Panc1 (cell line): ENCODE results near the gene LIPC. TPM values are rescaled to one million over a fixed set of nuclear protein-coding genes. Genes with fewer than 3 reads are reported as not detected.

Experiments
- ATAC-seq: fragments of 200-7000 bp; cut with Tn5 transposase; 2 replicates; pipeline ENCODE4 v1.9.1; 2020; ENCODE audit warnings: mild to moderate bottlenecking, moderate library complexity
- BruUV-seq: library from RNA; stranded (reverse); fragments of 400-500 nt; replicated peaks from 2 replicates; lab custom pipeline; 2021; lab: Mats Ljungman, UMichigan
- CTCF ChIA-PET: fragments of 300-600 bp; sonication (Branson Sonifier 250); formaldehyde crosslinking; loops from one replicate; lab custom pipeline; 2022; ENCODE audit warnings: antibody characterized with exemption; lab: Charles Lee
- POLR2A ChIA-PET: fragments of 300-600 bp; sonication (Branson Sonifier 250); formaldehyde crosslinking; loops from one replicate; lab custom pipeline; 2022; ENCODE audit warnings: antibody characterized with exemption; lab: Charles Lee
- DNase-seq: peaks from one replicate; pipeline ENCODE4 v3.0.0-alpha.2; 2010; ENCODE audit warnings: low read depth, low spot score
- H3K27ac ChIP-seq: 2 replicates; pipeline ENCODE4 v1.5.1; 2011; ENCODE audit warnings: mild to moderate bottlenecking, low read length, inconsistent platforms
- H3K27me3 ChIP-seq: fragments of 200-500 bp; sonication (Bioruptor generic); 2 replicates; pipeline ENCODE4 v1.6.0; 2014; ENCODE audit warnings: low read length, inconsistent platforms; ENCODE audit not compliant: control insufficient read depth, insufficient read depth
- H3K36me3 ChIP-seq: fragments of 200-500 bp; sonication (Bioruptor generic); 2 replicates; pipeline ENCODE4 v1.5.1; 2014; ENCODE audit warnings: inconsistent platforms, mild to moderate bottlenecking, low read length, moderate library complexity; ENCODE audit not compliant: control insufficient read depth, insufficient read depth
- H3K4me1 ChIP-seq: 2 replicates; pipeline ENCODE4 v1.5.1; 2011; ENCODE audit warnings: inconsistent platforms, mild to moderate bottlenecking, low read length, moderate library complexity; ENCODE audit not compliant: control insufficient read depth, insufficient read depth
- H3K4me3 ChIP-seq, 2 experiments: 2 replicates each; pipeline ENCODE4 v1.5.1; 2011 to 2012; ENCODE audit warnings: low read depth in 2 of 2, low read length in 2 of 2, mild to moderate bottlenecking in 2 of 2, inconsistent platforms in 1 of 2, moderate library complexity in 1 of 2
- H3K9me3 ChIP-seq: fragments of 200-500 bp; sonication (Bioruptor generic); 2 replicates; pipeline ENCODE4 v1.5.1; 2014; ENCODE audit warnings: low read depth, mild to moderate bottlenecking, inconsistent platforms, low read length, moderate library complexity; ENCODE audit not compliant: control insufficient read depth, insufficient read depth
- CTCF ChIP-seq: fragments of 450-650 bp; IDR thresholded peaks from 2 replicates; pipeline ENCODE4 v1.5.1; 2017; ENCODE audit warnings: mild to moderate bottlenecking
- POLR2AphosphoS5 ChIP-seq: IDR thresholded peaks from 2 replicates; pipeline ENCODE4 v1.6.1; 2012; ENCODE audit warnings: mild to moderate bottlenecking, low read depth, low read length, moderate library complexity
- REST ChIP-seq, 2 experiments: IDR thresholded peaks; 2 replicates each; pipeline ENCODE4 v1.6.1; 2011 to 2012; ENCODE audit warnings: low read depth in 2 of 2, control low read depth in 1 of 2, low read length in 1 of 2, mild to moderate bottlenecking in 1 of 2, moderate library complexity in 1 of 2; ENCODE audit not compliant: insufficient read depth in 1 of 2
- SIN3A ChIP-seq: IDR thresholded peaks from 2 replicates; pipeline ENCODE4 v1.6.1; 2012; ENCODE audit warnings: low read depth, mild to moderate bottlenecking, low read length, moderate library complexity, borderline replicate concordance; ENCODE audit not compliant: insufficient read depth
- TCF7L2 ChIP-seq: IDR thresholded peaks from 2 replicates; pipeline ENCODE4 v1.6.1; 2011; ENCODE audit warnings: mild to moderate bottlenecking, low read depth, low read length, inconsistent platforms
- in situ Hi-C: cut with HindIII; loops from 2 replicates; pipeline ENCODE4 v1.10.0; 2016; ENCODE audit warnings: low sequenced_read_pairs, low pct_unique_long_range_greater_than_20kb
- intact Hi-C: fragments of 100-400 bp; cut with micrococcal nuclease; formaldehyde crosslinking; loops from one replicate; pipeline ENCODE4 v1.10.0; 2022; ENCODE audit not compliant: unreplicated experiment
- total RNA-seq: library from RNA; stranded (reverse); gene quantifications from one replicate; pipeline ENCODE4 v1.2.1, GENCODE V29; 2021; ENCODE audit not compliant: unreplicated experiment

LIPC gene
- total RNA-seq, 1 experiment from 2014 or later = not detected

GRCh38 chr15:58487041-58487723 lies 55.4 kb downstream of the LIPC start:
- H3K27me3 ChIP-seq = no peaks in the 10 kb centered on the region
- no TSS peak for BruUV-seq
- TF ChIP-seq POLR2AphosphoS5 (no peak), REST (IDR thresholded peaks at IDR 0.05; ENCODE audit: insufficient read depth in 1 of 2, low read depth in 2 of 2, low read length in 1 of 2) (no peak), CTCF (no peak), TCF7L2 (no peak), SIN3A (no peak)
- DNase-seq = no peak
- CTCF ChIA-PET = interaction anchor here (1.0 kb wide), 1 partner anchor 9 kb away, joined by 3 read pairs; no protein-coding TSS in a partner anchor
- H3K36me3 ChIP-seq = no peaks in the 10 kb centered on the region
- no peak overlapping the region for H3K4me3 ChIP-seq
- H3K4me1 ChIP-seq = no peaks in the 10 kb centered on the region
- no peak overlapping the region for H3K27ac ChIP-seq
- POLR2A ChIA-PET = interaction anchor here (0.6 kb wide), 1 partner anchor 42 kb away, joined by 3 read pairs; no protein-coding TSS in a partner anchor
- in situ Hi-C loops (no loop called here), intact Hi-C loops (no loop called here)
- no peak for ATAC-seq
- no peaks in the 10 kb centered on the region for H3K9me3 ChIP-seq

GRCh38 chr15:58487724-58488120 lies 55.9 kb downstream of the LIPC start:
- BruUV-seq = no TSS peak
- Histone ChIP-seq H3K9me3 (no peaks in the 10 kb centered on the region), H3K27me3 (no peaks in the 10 kb centered on the region), H3K4me1 (no peaks in the 10 kb centered on the region), H3K4me3 (no peak overlapping the region), H3K36me3 (no peaks in the 10 kb centered on the region), H3K27ac (no peak overlapping the region)
- in situ Hi-C loops (no loop called here), intact Hi-C loops (no loop called here)
- ATAC-seq (no peak), DNase-seq (no peak)
- ChIA-PET CTCF (interaction anchor here (1.0 kb wide), 1 partner anchor 10 kb away, joined by 3 read pairs; no protein-coding TSS in a partner anchor), POLR2A (interaction anchor here (0.6 kb wide), 1 partner anchor 41 kb away, joined by 3 read pairs; no protein-coding TSS in a partner anchor)
- TF ChIP-seq REST (IDR thresholded peaks at IDR 0.05; ENCODE audit: insufficient read depth in 1 of 2, low read depth in 2 of 2, low read length in 1 of 2) (no peak), POLR2AphosphoS5 (no peak), SIN3A (no peak), TCF7L2 (no peak), CTCF (no peak)
